Smooth muscle cell (in vitro differentiated cells): ENCODE measurements around the gene PDE7B. TPM values are rescaled to one million over a fixed set of nuclear protein-coding genes. Genes with fewer than 3 reads are reported as not detected.
A peak's percentile ranks its signal among the peaks of the same experiment; 100 is the strongest.

Experiments used
- DNase-seq: peaks from one replicate; lab custom pipeline; 2025; ENCODE audit not compliant: unreplicated experiment; lab: John Stamatoyannopoulos, UW
- H2AFZ ChIP-seq: fragments of 200-600 bp; sonication (generic); 2 replicates; pipeline ENCODE4 v1.6.0; 2016; ENCODE audit warnings: antibody characterized with exemption, low read depth, mild to moderate bottlenecking
- H3F3A ChIP-seq: fragments of 200-600 bp; sonication (generic); 2 replicates; pipeline ENCODE4 v1.6.0; 2017; ENCODE audit warnings: antibody characterized with exemption, low read depth
- H3K27ac ChIP-seq: fragments of 200-600 bp; sonication (generic); 2 replicates; pipeline ENCODE4 v1.5.1; 2016; ENCODE audit warnings: low read depth, mild to moderate bottlenecking
- H3K27me3 ChIP-seq: fragments of 200-600 bp; sonication (generic); 2 replicates; pipeline ENCODE4 v1.6.1; 2016; ENCODE audit warnings: low read depth, mild to moderate bottlenecking
- H3K36me3 ChIP-seq: fragments of 200-600 bp; sonication (generic); 2 replicates; pipeline ENCODE4 v1.5.1; 2016; ENCODE audit warnings: low read depth
- H3K4me1 ChIP-seq: fragments of 200-600 bp; sonication (generic); 2 replicates; pipeline ENCODE4 v1.5.1; 2016; ENCODE audit warnings: low read depth
- H3K4me2 ChIP-seq: fragments of 200-600 bp; sonication (generic); 2 replicates; pipeline ENCODE4 v1.6.0; 2016; ENCODE audit warnings: mild to moderate bottlenecking
- H3K4me3 ChIP-seq: fragments of 200-600 bp; sonication (generic); 2 replicates; pipeline ENCODE4 v1.5.1; 2016; ENCODE audit warnings: mild to moderate bottlenecking
- H3K79me2 ChIP-seq: fragments of 200-600 bp; sonication (generic); 2 replicates; pipeline ENCODE4 v1.6.0; 2016; ENCODE audit warnings: low read depth, mild to moderate bottlenecking
- H3K9ac ChIP-seq: fragments of 200-600 bp; sonication (generic); 2 replicates; pipeline ENCODE4 v1.6.0; 2016; ENCODE audit warnings: low read depth
- H3K9me3 ChIP-seq: fragments of 200-600 bp; sonication (generic); replicated peaks from 2 replicates; pipeline ENCODE4 v1.5.1; 2016; ENCODE audit warnings: low read depth
- H4K20me1 ChIP-seq: fragments of 200-600 bp; sonication (generic); 2 replicates; pipeline ENCODE4 v1.6.0; 2016; ENCODE audit warnings: low read depth
- WGBS: methylation state at CpG from one replicate; pipeline ENCODE4 v1.1.7; 2016; ENCODE audit warnings: low lambda C conversion rate; 5-methylcytosine and 5-hydroxymethylcytosine counted together
- polyA plus RNA-seq: library from polyadenylated mRNA; unstranded; fragments of >200 nt; fragmentation: Nextera tagmentation; extraction: Ambion mirVana; gene quantifications from 2 replicates; pipeline ENCODE4 v1.2.1, GENCODE V29; 2016
- total RNA-seq: library from RNA; depleted of rRNA; stranded (reverse); fragments of >200 nt; gene quantifications from 2 replicates; pipeline ENCODE4 v1.2.3, GENCODE V29; 2014
- TF ChIP-seq, protein P1 (sequence below): fragments of 200-600 bp; sonication (generic); IDR thresholded peaks from 2 replicates; pipeline ENCODE4 v1.5.1; 2017; ENCODE audit warnings: borderline replicate concordance, mild to moderate bottlenecking, antibody characterized with exemption; ENCODE audit not compliant: insufficient read depth, poor library complexity, severe bottlenecking

PDE7B gene
- total and polyA plus RNA-seq, 2 experiments from 2014 or later = 23.5 to 36.9 TPM

DNA sequence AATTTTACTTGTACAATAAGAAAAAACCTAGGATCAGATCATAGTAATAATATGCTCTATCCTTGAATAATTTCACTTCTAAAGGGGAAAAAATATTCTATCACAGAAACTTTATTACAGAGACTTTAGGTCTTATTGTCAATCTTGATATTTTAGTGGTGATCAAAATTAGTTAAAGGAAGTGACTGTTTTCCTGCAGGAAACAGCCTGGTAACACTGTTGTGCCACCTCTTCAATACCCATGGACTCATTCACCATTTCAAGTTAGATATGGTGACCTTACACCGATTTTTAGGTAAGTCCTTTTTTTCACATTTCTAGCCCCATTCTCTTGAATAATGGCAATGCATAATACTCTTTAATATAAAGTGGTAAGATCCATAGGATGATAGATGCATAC is 299.5 kb downstream of the PDE7B start:
- TF ChIP-seq, protein P1, sequence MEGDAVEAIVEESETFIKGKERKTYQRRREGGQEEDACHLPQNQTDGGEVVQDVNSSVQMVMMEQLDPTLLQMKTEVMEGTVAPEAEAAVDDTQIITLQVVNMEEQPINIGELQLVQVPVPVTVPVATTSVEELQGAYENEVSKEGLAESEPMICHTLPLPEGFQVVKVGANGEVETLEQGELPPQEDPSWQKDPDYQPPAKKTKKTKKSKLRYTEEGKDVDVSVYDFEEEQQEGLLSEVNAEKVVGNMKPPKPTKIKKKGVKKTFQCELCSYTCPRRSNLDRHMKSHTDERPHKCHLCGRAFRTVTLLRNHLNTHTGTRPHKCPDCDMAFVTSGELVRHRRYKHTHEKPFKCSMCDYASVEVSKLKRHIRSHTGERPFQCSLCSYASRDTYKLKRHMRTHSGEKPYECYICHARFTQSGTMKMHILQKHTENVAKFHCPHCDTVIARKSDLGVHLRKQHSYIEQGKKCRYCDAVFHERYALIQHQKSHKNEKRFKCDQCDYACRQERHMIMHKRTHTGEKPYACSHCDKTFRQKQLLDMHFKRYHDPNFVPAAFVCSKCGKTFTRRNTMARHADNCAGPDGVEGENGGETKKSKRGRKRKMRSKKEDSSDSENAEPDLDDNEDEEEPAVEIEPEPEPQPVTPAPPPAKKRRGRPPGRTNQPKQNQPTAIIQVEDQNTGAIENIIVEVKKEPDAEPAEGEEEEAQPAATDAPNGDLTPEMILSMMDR = no peak
- H3K79me2 ChIP-seq = no peaks in the 10 kb centered on the region
- no peak overlapping the region for H3K4me2 ChIP-seq
- peaks cover 11% of the 10 kb centered on the region for H4K20me1 ChIP-seq
- no peaks in the 10 kb centered on the region for H3K9me3 ChIP-seq
- no peaks in the 10 kb centered on the region for H3K27me3 ChIP-seq
- peaks cover 16% of the 10 kb centered on the region for H3K36me3 ChIP-seq
- 100% methylated on average over 1 of the region's 1 CpG for WGBS
- H3K27ac ChIP-seq = no peak overlapping the region
- no peaks in the 10 kb centered on the region for H3K4me1 ChIP-seq
- H3F3A ChIP-seq = no peaks in the 10 kb centered on the region
- H3K9ac ChIP-seq = no peak overlapping the region
- DNase-seq = no peak
- no peak overlapping the region for H3K4me3 ChIP-seq
- H2AFZ ChIP-seq = no peak overlapping the region

DNA sequence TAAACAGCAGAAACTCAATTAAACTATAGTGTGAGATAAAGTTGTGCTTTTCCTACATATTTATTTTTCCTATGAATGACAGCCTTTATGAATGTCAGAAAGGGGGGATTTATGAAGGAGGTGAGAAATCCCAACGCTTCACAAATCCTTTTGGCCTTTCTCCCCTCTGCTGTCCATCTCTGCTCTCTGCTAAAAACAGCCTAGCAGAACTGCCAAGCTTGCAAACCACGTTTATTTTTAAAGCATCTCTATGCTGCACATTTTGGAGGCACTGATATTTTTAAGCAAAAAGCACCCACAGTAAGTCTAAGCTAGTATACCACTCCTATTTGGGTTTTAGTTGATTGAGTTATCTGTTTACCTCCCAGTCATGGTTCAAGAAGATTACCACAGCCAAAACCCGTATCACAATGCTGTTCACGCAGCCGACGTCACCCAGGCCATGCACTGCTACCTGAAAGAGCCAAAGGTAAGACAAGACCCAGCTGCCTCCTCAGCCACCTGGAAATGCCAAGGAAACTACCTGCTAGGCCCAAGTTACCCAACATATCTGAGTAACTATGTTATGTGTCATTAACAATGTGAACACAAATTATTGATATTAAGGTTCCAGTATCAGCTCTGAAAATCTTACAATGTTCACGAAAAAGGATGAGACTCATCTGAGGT is 302.3 kb downstream of the PDE7B start:
- H3K9me3 ChIP-seq = no peaks in the 10 kb centered on the region
- no peaks in the 10 kb centered on the region for H3K4me1 ChIP-seq
- no peak overlapping the region for H2AFZ ChIP-seq
- DNase-seq = no peak
- H3K4me3 ChIP-seq = no peak overlapping the region
- no peak overlapping the region for H3K9ac ChIP-seq
- no peaks in the 10 kb centered on the region for H3F3A ChIP-seq
- peaks cover 19% of the 10 kb centered on the region for H3K36me3 ChIP-seq
- no peak overlapping the region for H3K27ac ChIP-seq
- WGBS = 96% methylated on average over 7 of the region's 7 CpGs
- TF ChIP-seq, protein P1 = no peak
- no peaks in the 10 kb centered on the region for H3K27me3 ChIP-seq
- H3K4me2 ChIP-seq = no peak overlapping the region
- no peaks in the 10 kb centered on the region for H3K79me2 ChIP-seq
- no peaks in the 10 kb centered on the region for H4K20me1 ChIP-seq

DNA sequence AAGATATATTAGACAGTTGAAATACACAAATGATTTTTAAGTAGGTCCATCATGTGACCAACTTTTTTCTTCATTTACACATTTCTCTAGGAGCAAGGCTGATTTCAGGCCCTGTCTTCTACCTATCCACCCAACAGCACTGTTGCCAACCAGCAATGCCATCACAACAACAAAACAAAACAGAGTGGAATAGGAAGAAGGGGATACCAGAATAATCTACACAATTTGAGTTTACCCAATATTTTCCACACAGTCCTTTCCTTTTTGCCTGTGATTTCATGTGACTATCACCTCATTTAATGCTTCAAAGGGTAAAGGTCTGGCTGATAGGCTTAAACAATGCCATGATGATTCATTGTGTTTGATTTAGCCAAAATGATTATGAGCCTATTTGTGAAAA is 303.7 kb downstream of the PDE7B start:
- TF ChIP-seq, protein P1 = no peak
- Histone ChIP-seq H3K4me1 (no peaks in the 10 kb centered on the region), H3K79me2 (no peaks in the 10 kb centered on the region), H3K9ac (no peak overlapping the region), H3K27ac (no peak overlapping the region), H3K9me3 (no peaks in the 10 kb centered on the region), H3K36me3 (peaks cover 19% of the 10 kb centered on the region), H3K27me3 (no peaks in the 10 kb centered on the region), H3K4me3 (no peak overlapping the region), H3K4me2 (no peak overlapping the region), H3F3A (peaks cover 1% of the 10 kb centered on the region), H4K20me1 (no peaks in the 10 kb centered on the region), H2AFZ (no peak overlapping the region)
- no peak for DNase-seq

- no peaks in the 10 kb centered on the region for H3K27me3 ChIP-seq
- peak overlapping the region; percentile 18 for H3K4me2 ChIP-seq
- no peak overlapping the region for H3K9ac ChIP-seq
- DNase-seq = no peak
- WGBS = 42% methylated on average over 5 of the region's 5 CpGs
- no peak overlapping the region for H3K4me3 ChIP-seq
- no peak overlapping the region for H2AFZ ChIP-seq
- no peaks in the 10 kb centered on the region for H4K20me1 ChIP-seq
- TF ChIP-seq, protein P1 = no peak
- H3K36me3 ChIP-seq = peaks cover 19% of the 10 kb centered on the region
- H3F3A ChIP-seq = peaks cover 7% of the 10 kb centered on the region
- no peaks in the 10 kb centered on the region for H3K79me2 ChIP-seq
- H3K4me1 ChIP-seq = peaks cover 6% of the 10 kb centered on the region
- H3K27ac ChIP-seq = peak overlapping the region; percentile 69
- no peaks in the 10 kb centered on the region for H3K9me3 ChIP-seq
These were observed 306.2 kb downstream of the PDE7B start for GRCh38 chr6:136157743-136158142.
